CD4-positive, alpha-beta T cell (primary cell): ENCODE data around the gene BCL6B. TPM values are rescaled to one million over a fixed set of nuclear protein-coding genes. Genes with fewer than 3 reads are reported as not detected.
A peak's percentile ranks its signal among the peaks of the same experiment; 100 is the strongest.

Experiments used
- ATAC-seq: fragments of 200-7000 bp; cut with Tn5 transposase; one replicate; pipeline ENCODE4 v1.10.0; 2022; ENCODE audit warnings: mild to moderate bottlenecking; ENCODE audit not compliant: poor library complexity
- CTCF ChIA-PET: fragments of 350-600 bp; sonication (Branson Sonifier 250); formaldehyde crosslinking; loops from one replicate; lab custom pipeline; 2021; ENCODE audit warnings: antibody characterized with exemption, inconsistent platforms; lab: Charles Lee
- POLR2A ChIA-PET: fragments of 350-600 bp; sonication (Branson Sonifier 250); formaldehyde crosslinking; loops from one replicate; lab custom pipeline; 2021; ENCODE audit warnings: antibody characterized with exemption, inconsistent platforms; lab: Charles Lee
- DNase-seq, 14 experiments: peaks; one replicate each; pipeline ENCODE4 v3.0.0-alpha.2; 2013 to 2020; ENCODE audit warnings: mixed read lengths in 2 of 14
- H3K27ac ChIP-seq, 2 donors: one replicate each; pipeline versions ENCODE4 v1.5.1 to v1.7.0; 2013; ENCODE audit warnings: low read length in 2 of 2, low read depth in 1 of 2, mild to moderate bottlenecking in 1 of 2
- H3K27me3 ChIP-seq, 2 experiments: 1 replicate in 1 of 2; 2 replicates in 1 of 2; pipeline versions ENCODE4 v1.6.1 to v1.7.0; 2013; ENCODE audit warnings: low read length in 2 of 2, control low read depth in 1 of 2, mild to moderate bottlenecking in 1 of 2, moderate library complexity in 1 of 2; ENCODE audit not compliant: insufficient read depth in 2 of 2, control insufficient read depth in 1 of 2
- H3K36me3 ChIP-seq: one replicate; pipeline ENCODE4 v1.6.1; 2013; ENCODE audit warnings: low read length, control low read depth; ENCODE audit not compliant: insufficient read depth
- H3K4me1 ChIP-seq: one replicate; pipeline ENCODE4 v1.6.1; 2013; ENCODE audit warnings: low read length, control low read depth; ENCODE audit not compliant: insufficient read depth
- H3K4me3 ChIP-seq: one replicate; pipeline ENCODE4 v1.5.1; 2013; ENCODE audit warnings: mild to moderate bottlenecking, low read length, moderate library complexity
- H3K9me3 ChIP-seq, 2 experiments: 1 replicate in 1 of 2; 2 replicates in 1 of 2; pipeline versions ENCODE4 v1.6.1 to v1.7.0; 2013; ENCODE audit warnings: low read length in 2 of 2, mild to moderate bottlenecking in 2 of 2, control low read depth in 1 of 2, moderate library complexity in 1 of 2; ENCODE audit not compliant: control insufficient read depth in 1 of 2, insufficient read depth in 1 of 2
- H3K27ac Mint-ChIP-seq: one replicate; pipeline ENCODE4 v1.8.0; 2020; ENCODE audit warnings: mixed read lengths
- H3K27me3 Mint-ChIP-seq: one replicate; pipeline ENCODE4 v1.8.0; 2021; ENCODE audit warnings: mixed read lengths
- H3K36me3 Mint-ChIP-seq: one replicate; pipeline ENCODE4 v1.8.0; 2021; ENCODE audit warnings: low read depth, mixed read lengths
- H3K4me1 Mint-ChIP-seq: one replicate; pipeline ENCODE4 v1.8.0; 2021; ENCODE audit warnings: low read depth, mixed read lengths
- H3K4me3 Mint-ChIP-seq: one replicate; pipeline ENCODE4 v1.8.0; 2020; ENCODE audit warnings: mild to moderate bottlenecking, mixed read lengths
- H3K9me3 Mint-ChIP-seq: one replicate; pipeline ENCODE4 v1.8.0; 2020; ENCODE audit warnings: mixed read lengths
- CTCF ChIP-seq: fragments of 200-600 bp; IDR thresholded peaks from one replicate; pipeline ENCODE4 v1.8.0; 2022; ENCODE audit warnings: antibody characterized with exemption, mild to moderate bottlenecking
- intact Hi-C, 2 experiments: fragments of 100-400 bp; cut with DNase I in 1 of 2; cut with micrococcal nuclease in 1 of 2; formaldehyde crosslinking; loops; one replicate each; pipeline versions ENCODE4 v1.15.1 to v1.9.0; 2023 to 2025; cut with DNase I, micrococcal nuclease
- total RNA-seq, 174 experiments: library from RNA in 2 of 174; stranded (reverse) in 2 of 174; gene quantifications; one replicate each; pipeline ENCODE4 v1.2.3 and lab custom pipeline; 2021 to 2026

Gene BCL6B
- total RNA-seq, 2 experiments from 2014 or later, result not detected

GRCh38 chr17:7014261-7014994 lies 8.4 kb upstream of the BCL6B start:
- H3K27me3 ChIP-seq, result no peaks in the 10 kb centered on the region
- H3K36me3 ChIP-seq, result peaks cover 30% of the 10 kb centered on the region
- DNase-seq (peak; percentile 95 to 100 (median 97)), ATAC-seq (peak; percentile 76)
- POLR2A ChIA-PET, result interaction anchor here (0.9 to 2.8 kb wide), 7 partner anchors 9 to 228 kb away, joined by 3 to 35 read pairs (median 5); partner anchors contain the start of genes GABARAP and SLC16A13
- H3K36me3 Mint-ChIP-seq, result peaks cover 43% of the 10 kb centered on the region
- TF ChIP-seq CTCF, result peak; percentile 70
- no peaks in the 10 kb centered on the region for H3K9me3 Mint-ChIP-seq
- H3K9me3 ChIP-seq, result no peaks in the 10 kb centered on the region
- no peaks in the 10 kb centered on the region for H3K27me3 Mint-ChIP-seq
- peak overlapping the region; percentile 99 for H3K4me3 Mint-ChIP-seq
- H3K4me3 ChIP-seq, result peak overlapping the region; percentile 99
- intact Hi-C loops, result loop anchor here (2.0 to 10.0 kb wide), 6 partner anchors 20 to 1520 kb away; partner anchors contain the start of genes C17orf100 (in 2 of the 2), MED31 (in 2 of the 2), NDEL1 (in 1 of the 2) and RPL26 (in 1 of the 2)
- peaks cover 78% of the 10 kb centered on the region for H3K4me1 ChIP-seq
- H3K27ac Mint-ChIP-seq, result peak overlapping the region; percentile 98
- H3K27ac ChIP-seq, result peak overlapping the region; percentile 98 to 99
- CTCF ChIA-PET, result interaction anchor here (1.1 to 2.8 kb wide), 3 partner anchors 21 to 104 kb away, joined by 3 to 9 read pairs (median 3); partner anchors contain the start of genes SLC16A11 and SLC16A13
- peaks cover 68% of the 10 kb centered on the region for H3K4me1 Mint-ChIP-seq

GRCh38 chr17:7014995-7015958 lies 7.6 kb upstream of the BCL6B start:
- POLR2A ChIA-PET, result interaction anchor here (0.6 to 2.8 kb wide), 9 partner anchors 8 to 1233 kb away, joined by 3 to 35 read pairs (median 5); partner anchors contain the start of genes CTC1, GABARAP and SLC16A13
- TF ChIP-seq CTCF, result no peak
- ATAC-seq, result peak; percentile 28
- Histone ChIP-seq H3K27me3 (no peaks in the 10 kb centered on the region), H3K9me3 (no peaks in the 10 kb centered on the region), H3K27ac (peak overlapping the region; percentile 98 to 99), H3K4me3 (peak overlapping the region; percentile 99), H3K36me3 (peaks cover 23% of the 10 kb centered on the region), H3K4me1 (peaks cover 70% of the 10 kb centered on the region)
- peak overlapping the region; percentile 92 for H3K4me3 Mint-ChIP-seq
- H3K4me1 Mint-ChIP-seq, result peaks cover 61% of the 10 kb centered on the region
- intact Hi-C loops, result loop anchor here (1.0 to 10.0 kb wide), 7 partner anchors 8 to 1520 kb away; partner anchors contain the start of genes C17orf100 (in 2 of the 2), MED31 (in 2 of the 2), BCL6B (in 1 of the 2) and NDEL1 (in 1 of the 2)
- peak; percentile 44 to 96 (median 70) for DNase-seq
- peak overlapping the region; percentile 98 for H3K27ac Mint-ChIP-seq
- H3K9me3 Mint-ChIP-seq, result no peaks in the 10 kb centered on the region
- H3K27me3 Mint-ChIP-seq, result no peaks in the 10 kb centered on the region
- CTCF ChIA-PET, result interaction anchor here (1.1 to 2.8 kb wide), 4 partner anchors 20 to 105 kb away, joined by 3 to 9 read pairs (median 4); partner anchors contain the start of genes SLC16A11 and SLC16A13
- peaks cover 40% of the 10 kb centered on the region for H3K36me3 Mint-ChIP-seq
